ENCODE results near the gene ASB8.
"Not testable (repeated sequence)": the region's sequence is repeated elsewhere in the genome, so short reads cannot be mapped to it uniquely, and the experiment has no call there.

Gene ASB8

DNA sequence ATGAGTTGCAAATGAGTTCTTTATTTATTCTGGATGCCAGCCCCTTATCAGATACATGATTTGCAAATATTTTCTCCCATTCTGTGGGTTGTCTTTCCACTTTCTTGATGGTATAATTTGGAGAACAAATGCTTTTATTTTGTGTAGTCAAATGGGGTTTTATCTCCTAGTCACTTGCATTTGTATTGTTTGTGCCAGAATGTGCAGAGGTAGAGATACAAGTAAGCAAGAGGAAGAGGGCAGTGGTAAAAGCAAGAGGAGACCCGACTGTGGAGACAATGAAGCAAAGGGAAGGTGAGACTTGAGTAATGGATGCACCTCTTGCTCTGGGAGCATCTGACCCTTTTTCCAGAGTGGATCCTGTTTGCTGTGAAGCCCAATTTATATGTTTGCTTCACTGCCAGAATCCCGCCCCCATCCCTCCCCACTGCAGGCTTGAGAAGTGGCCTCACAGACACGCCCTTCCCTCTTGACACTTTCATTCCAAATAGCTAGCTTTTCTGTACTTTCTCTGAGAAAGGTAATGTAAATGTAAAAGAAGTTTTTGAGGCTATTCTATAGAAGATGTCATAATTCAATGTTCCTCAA is 38.9 kb downstream of the ASB8 start:
- peaks cover 3% of the 10 kb centered on the region; the same call in 1 of the 2 replicates for H3K36me3 ChIP-seq (ENCODE audit: insufficient read depth)
- H3K27me3 ChIP-seq (ENCODE audit: insufficient read depth, low read depth) = no peaks in the 10 kb centered on the region
- H2AFZ ChIP-seq (ENCODE audit: low read depth) = peak overlapping the region; percentile 72
- peak overlapping the region; percentile 92; the same call in 1 of the 2 replicates for H3K9ac ChIP-seq
- no peaks in the 10 kb centered on the region for H4K20me1 ChIP-seq (ENCODE audit: insufficient read depth)
- TF ChIP-seq, protein P1, sequence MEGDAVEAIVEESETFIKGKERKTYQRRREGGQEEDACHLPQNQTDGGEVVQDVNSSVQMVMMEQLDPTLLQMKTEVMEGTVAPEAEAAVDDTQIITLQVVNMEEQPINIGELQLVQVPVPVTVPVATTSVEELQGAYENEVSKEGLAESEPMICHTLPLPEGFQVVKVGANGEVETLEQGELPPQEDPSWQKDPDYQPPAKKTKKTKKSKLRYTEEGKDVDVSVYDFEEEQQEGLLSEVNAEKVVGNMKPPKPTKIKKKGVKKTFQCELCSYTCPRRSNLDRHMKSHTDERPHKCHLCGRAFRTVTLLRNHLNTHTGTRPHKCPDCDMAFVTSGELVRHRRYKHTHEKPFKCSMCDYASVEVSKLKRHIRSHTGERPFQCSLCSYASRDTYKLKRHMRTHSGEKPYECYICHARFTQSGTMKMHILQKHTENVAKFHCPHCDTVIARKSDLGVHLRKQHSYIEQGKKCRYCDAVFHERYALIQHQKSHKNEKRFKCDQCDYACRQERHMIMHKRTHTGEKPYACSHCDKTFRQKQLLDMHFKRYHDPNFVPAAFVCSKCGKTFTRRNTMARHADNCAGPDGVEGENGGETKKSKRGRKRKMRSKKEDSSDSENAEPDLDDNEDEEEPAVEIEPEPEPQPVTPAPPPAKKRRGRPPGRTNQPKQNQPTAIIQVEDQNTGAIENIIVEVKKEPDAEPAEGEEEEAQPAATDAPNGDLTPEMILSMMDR (conservative IDR thresholded peaks at IDR 0.05; ENCODE audit: low read depth, low read length) = no peak
- H3K4me1 ChIP-seq (ENCODE audit: low read depth, poor library complexity, severe bottlenecking) = peaks cover 25% of the 10 kb centered on the region
- H3K4me3 ChIP-seq (IDR thresholded peaks at IDR 0.05; ENCODE audit: insufficient read depth, low read depth, low read length) = peak overlapping the region; percentile 4
- H3K27ac ChIP-seq = peak overlapping the region; percentile 42; the same call in 1 of the 2 replicates
- peaks cover 31% of the 10 kb centered on the region for H3K79me2 ChIP-seq (ENCODE audit: insufficient read depth, low read depth)
- peak overlapping the region; percentile 71 for H3K4me2 ChIP-seq

- H3K27me3 ChIP-seq (ENCODE audit: insufficient read depth, low read depth) = no peaks in the 10 kb centered on the region
- H3K4me1 ChIP-seq (ENCODE audit: low read depth, poor library complexity, severe bottlenecking) = peaks cover 24% of the 10 kb centered on the region
- no peaks in the 10 kb centered on the region for H4K20me1 ChIP-seq (ENCODE audit: insufficient read depth)
- H3K79me2 ChIP-seq (ENCODE audit: insufficient read depth, low read depth) = peaks cover 14% of the 10 kb centered on the region
- H3K36me3 ChIP-seq (ENCODE audit: insufficient read depth) = no peaks in the 10 kb centered on the region
- no peak overlapping the region for H3K4me2 ChIP-seq
- H3K4me3 ChIP-seq (IDR thresholded peaks at IDR 0.05; ENCODE audit: insufficient read depth, low read depth, low read length) = no peak overlapping the region
- TF ChIP-seq, protein P1 (conservative IDR thresholded peaks at IDR 0.05; ENCODE audit: low read depth, low read length) = no peak
- no peak overlapping the region for H3K9ac ChIP-seq
- H3K27ac ChIP-seq = no peak overlapping the region
- H2AFZ ChIP-seq (ENCODE audit: low read depth) = no peak overlapping the region
These were observed 41.4 kb downstream of the ASB8 start for GRCh38 chr12:48115957-48116356.

GRCh38 chr12:48111312-48111693 is 46.0 kb downstream of the ASB8 start:
- not testable (repeated sequence) for H3K4me2 ChIP-seq; H3K4me3 ChIP-seq (IDR thresholded peaks at IDR 0.05; ENCODE audit: insufficient read depth, low read depth, low read length); H3K27me3 ChIP-seq (ENCODE audit: insufficient read depth, low read depth); H4K20me1 ChIP-seq (ENCODE audit: insufficient read depth); H3K9ac ChIP-seq; H3K79me2 ChIP-seq (ENCODE audit: insufficient read depth, low read depth); H2AFZ ChIP-seq (ENCODE audit: low read depth); H3K27ac ChIP-seq; H3K36me3 ChIP-seq (ENCODE audit: insufficient read depth)
- H3K4me1 ChIP-seq (ENCODE audit: low read depth, poor library complexity, severe bottlenecking) = peaks cover 18% of the 10 kb centered on the region

DNA sequence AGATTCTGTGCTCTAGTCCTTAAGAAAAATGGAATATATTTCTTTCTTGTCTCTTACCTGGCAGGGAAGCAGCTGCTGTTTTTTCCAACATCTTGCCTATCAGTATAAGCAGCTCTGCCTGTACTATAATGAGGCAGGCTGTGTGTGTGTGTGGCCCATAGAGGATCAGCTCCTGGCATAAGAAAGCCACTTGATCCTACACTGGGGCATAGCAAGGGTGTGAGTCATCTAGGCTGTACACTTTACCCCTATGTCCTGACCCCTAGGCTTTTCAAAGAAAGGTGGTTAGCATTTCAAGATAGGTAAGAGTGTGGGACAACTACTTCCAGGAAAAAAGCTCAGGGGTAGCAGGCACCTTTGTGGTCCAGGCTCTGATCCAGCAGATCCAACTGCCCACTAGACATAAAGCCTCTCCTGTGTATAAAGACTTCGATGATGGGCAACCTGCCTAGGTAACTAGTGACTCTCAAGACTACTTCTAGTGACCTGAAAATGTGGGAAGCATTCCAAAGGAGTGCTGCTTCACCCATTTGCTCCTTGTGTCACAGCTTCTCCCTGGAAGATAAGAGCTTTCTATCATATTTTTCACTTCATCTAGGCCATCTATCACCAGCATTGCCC is 46.5 kb downstream of the ASB8 start:
- Histone ChIP-seq H3K36me3 (ENCODE audit: insufficient read depth) (no peaks in the 10 kb centered on the region), H2AFZ (ENCODE audit: low read depth) (no peak overlapping the region), H3K79me2 (ENCODE audit: insufficient read depth, low read depth) (no peaks in the 10 kb centered on the region; the same call in 1 of the 2 replicates), H3K9ac (no peak overlapping the region), H3K4me1 (ENCODE audit: low read depth, poor library complexity, severe bottlenecking) (peaks cover 18% of the 10 kb centered on the region), H3K4me2 (no peak overlapping the region), H4K20me1 (ENCODE audit: insufficient read depth) (no peaks in the 10 kb centered on the region), H3K27ac (no peak overlapping the region), H3K27me3 (ENCODE audit: insufficient read depth, low read depth) (no peaks in the 10 kb centered on the region), H3K4me3 (IDR thresholded peaks at IDR 0.05; ENCODE audit: insufficient read depth, low read depth, low read length) (no peak overlapping the region)
- TF ChIP-seq, protein P1 (conservative IDR thresholded peaks at IDR 0.05; ENCODE audit: low read depth, low read length) = no peak

GRCh38 chr12:48109424-48109823 is 47.9 kb downstream of the ASB8 start:
- no peaks in the 10 kb centered on the region for H3K27me3 ChIP-seq (ENCODE audit: insufficient read depth, low read depth)
- H3K4me2 ChIP-seq = no peak overlapping the region
- H3K9ac ChIP-seq = no peak overlapping the region
- H3K36me3 ChIP-seq (ENCODE audit: insufficient read depth) = no peaks in the 10 kb centered on the region
- TF ChIP-seq, protein P1 (conservative IDR thresholded peaks at IDR 0.05; ENCODE audit: low read depth, low read length) = no peak
- H3K79me2 ChIP-seq (ENCODE audit: insufficient read depth, low read depth) = peaks cover 8% of the 10 kb centered on the region
- H3K4me1 ChIP-seq (ENCODE audit: low read depth, poor library complexity, severe bottlenecking) = peaks cover 22% of the 10 kb centered on the region
- H3K4me3 ChIP-seq (IDR thresholded peaks at IDR 0.05; ENCODE audit: insufficient read depth, low read depth, low read length) = no peak overlapping the region
- no peak overlapping the region for H2AFZ ChIP-seq (ENCODE audit: low read depth)
- H3K27ac ChIP-seq = no peak overlapping the region
- no peaks in the 10 kb centered on the region for H4K20me1 ChIP-seq (ENCODE audit: insufficient read depth)
